MM.1S (cell line): ENCODE data around the gene MYOG.

Experiments used
- DNase-seq: peaks from one replicate; pipeline ENCODE4 v3.0.0-alpha.2; 2015
- H2AFZ ChIP-seq: fragments of 300-600 bp; sonication (generic); 2 replicates; pipeline ENCODE4 v1.6.0; 2016; ENCODE audit warnings: antibody characterized with exemption, low read length
- H3F3A ChIP-seq: fragments of 300-600 bp; sonication (generic); 2 replicates; pipeline ENCODE4 v1.6.1; 2016; ENCODE audit warnings: mild to moderate bottlenecking, antibody characterized with exemption, low read length, moderate library complexity, mixed read lengths; ENCODE audit not compliant: insufficient read depth
- H3K27ac ChIP-seq: fragments of 300-600 bp; sonication (generic); 2 replicates; pipeline ENCODE4 v1.5.1; 2016; ENCODE audit warnings: mild to moderate bottlenecking, low read length
- H3K27me3 ChIP-seq: fragments of 300-600 bp; sonication (generic); replicated peaks from 2 replicates; pipeline ENCODE4 v1.6.0; 2016; ENCODE audit warnings: low read length; ENCODE audit not compliant: insufficient read depth
- H3K36me3 ChIP-seq: fragments of 300-600 bp; sonication (generic); replicated peaks from 2 replicates; pipeline ENCODE4 v1.6.1; 2016; ENCODE audit warnings: mild to moderate bottlenecking, low read length, mixed read lengths; ENCODE audit not compliant: insufficient read depth
- H3K4me1 ChIP-seq: fragments of 300-600 bp; sonication (generic); 2 replicates; pipeline ENCODE4 v1.6.1; 2016; ENCODE audit warnings: low read length, mixed read lengths
- H3K4me2 ChIP-seq: fragments of 300-600 bp; sonication (generic); 2 replicates; pipeline ENCODE4 v1.6.0; 2016; ENCODE audit warnings: low read depth, low read length
- H3K4me3 ChIP-seq: fragments of 300-600 bp; sonication (generic); 2 replicates; pipeline ENCODE4 v1.5.1; 2016; ENCODE audit warnings: low read length, mixed read lengths
- H3K79me2 ChIP-seq: fragments of 300-600 bp; sonication (generic); 2 replicates; pipeline ENCODE4 v1.6.1; 2016; ENCODE audit warnings: mixed run types, low read length, mixed read lengths
- H3K9ac ChIP-seq: fragments of 300-600 bp; sonication (generic); 2 replicates; pipeline ENCODE4 v1.6.1; 2016; ENCODE audit warnings: low read length, mixed read lengths
- H3K9me2 ChIP-seq: fragments of 300-600 bp; sonication (generic); replicated peaks from 2 replicates; pipeline ENCODE4 v1.6.1; 2016; ENCODE audit warnings: mild to moderate bottlenecking, low read length, mixed read lengths; ENCODE audit not compliant: insufficient read depth
- H3K9me3 ChIP-seq: fragments of 300-600 bp; sonication (generic); replicated peaks from 2 replicates; pipeline ENCODE4 v1.6.1; 2016; ENCODE audit warnings: mild to moderate bottlenecking, low read length, mixed read lengths; ENCODE audit not compliant: insufficient read depth
- H4K20me1 ChIP-seq: fragments of 300-600 bp; sonication (generic); 2 replicates; pipeline ENCODE4 v1.6.1; 2016; ENCODE audit warnings: mild to moderate bottlenecking, low read length, moderate library complexity, mixed read lengths; ENCODE audit not compliant: insufficient read depth
- EZH2 ChIP-seq: fragments of 300-600 bp; sonication (generic); optimal IDR thresholded peaks from 2 replicates; pipeline ENCODE3; 2017; ENCODE audit warnings: low read depth, mild to moderate bottlenecking, antibody characterized with exemption, low read length, mixed read lengths
- EZH2phosphoT487 ChIP-seq: fragments of 300-600 bp; sonication (generic); IDR thresholded peaks from 2 replicates; pipeline ENCODE4 v1.6.1; 2018; ENCODE audit warnings: antibody characterized with exemption, low read length
- TF ChIP-seq, protein P1 (sequence below): fragments of 300-600 bp; sonication (generic); IDR thresholded peaks from 2 replicates; pipeline ENCODE4 v1.5.1; 2016; ENCODE audit warnings: antibody characterized with exemption, low read length, mixed read lengths

The MYOG gene

DNA sequence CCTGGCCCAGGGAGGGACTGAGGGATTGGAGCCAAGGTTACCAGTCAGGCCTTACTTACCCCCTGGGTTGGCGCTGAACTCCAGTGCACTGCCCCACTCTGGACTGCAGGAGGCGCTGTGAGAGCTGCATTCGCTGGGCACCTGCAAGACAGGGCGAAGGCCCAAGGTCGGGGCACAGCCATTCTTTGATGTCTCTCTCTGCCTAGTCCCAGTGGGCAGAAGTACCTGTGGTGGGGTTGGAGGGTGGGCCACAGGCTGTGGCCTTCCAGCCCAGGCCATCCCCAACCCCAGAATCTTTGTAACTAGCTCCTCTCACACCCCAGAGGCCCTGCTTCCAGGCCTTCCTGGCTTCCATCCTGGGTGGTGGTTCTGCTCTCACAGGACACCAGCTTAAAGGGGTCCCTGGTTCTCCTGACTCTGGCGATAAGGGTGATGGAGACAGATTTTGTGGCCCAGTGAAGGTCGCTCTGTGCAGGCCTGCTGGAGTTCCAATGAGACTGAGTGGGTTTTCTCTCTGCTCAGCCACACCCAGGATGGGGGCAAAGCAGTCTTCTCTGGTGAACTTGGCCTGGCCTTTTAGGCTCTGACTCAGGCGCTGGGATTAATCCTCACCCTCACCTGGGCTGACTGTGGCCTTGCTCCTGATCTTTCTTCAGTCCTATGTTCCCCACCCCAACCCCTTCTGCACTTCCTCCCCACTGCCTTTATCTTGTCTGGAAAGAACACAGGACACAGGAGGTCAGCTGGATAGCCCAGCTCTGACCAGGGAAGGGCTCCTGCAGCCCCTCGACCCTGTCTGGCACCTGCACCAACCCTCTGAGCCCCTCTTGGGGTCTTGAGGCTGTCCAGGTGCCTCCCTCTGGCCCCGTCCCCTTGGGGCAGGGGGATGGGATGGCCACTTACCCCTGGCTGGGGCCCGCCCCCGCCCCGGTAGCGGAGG lies 954 bp downstream of the MYOG start:
- H3K9ac ChIP-seq = no peak overlapping the region
- TF ChIP-seq, protein P1, sequence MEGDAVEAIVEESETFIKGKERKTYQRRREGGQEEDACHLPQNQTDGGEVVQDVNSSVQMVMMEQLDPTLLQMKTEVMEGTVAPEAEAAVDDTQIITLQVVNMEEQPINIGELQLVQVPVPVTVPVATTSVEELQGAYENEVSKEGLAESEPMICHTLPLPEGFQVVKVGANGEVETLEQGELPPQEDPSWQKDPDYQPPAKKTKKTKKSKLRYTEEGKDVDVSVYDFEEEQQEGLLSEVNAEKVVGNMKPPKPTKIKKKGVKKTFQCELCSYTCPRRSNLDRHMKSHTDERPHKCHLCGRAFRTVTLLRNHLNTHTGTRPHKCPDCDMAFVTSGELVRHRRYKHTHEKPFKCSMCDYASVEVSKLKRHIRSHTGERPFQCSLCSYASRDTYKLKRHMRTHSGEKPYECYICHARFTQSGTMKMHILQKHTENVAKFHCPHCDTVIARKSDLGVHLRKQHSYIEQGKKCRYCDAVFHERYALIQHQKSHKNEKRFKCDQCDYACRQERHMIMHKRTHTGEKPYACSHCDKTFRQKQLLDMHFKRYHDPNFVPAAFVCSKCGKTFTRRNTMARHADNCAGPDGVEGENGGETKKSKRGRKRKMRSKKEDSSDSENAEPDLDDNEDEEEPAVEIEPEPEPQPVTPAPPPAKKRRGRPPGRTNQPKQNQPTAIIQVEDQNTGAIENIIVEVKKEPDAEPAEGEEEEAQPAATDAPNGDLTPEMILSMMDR = peak; percentile 64
- TF ChIP-seq EZH2 = no peak
- H3F3A ChIP-seq = no peaks in the 10 kb centered on the region
- no peak overlapping the region for H2AFZ ChIP-seq
- no peaks in the 10 kb centered on the region for H3K9me3 ChIP-seq
- H3K4me3 ChIP-seq = no peak overlapping the region
- H3K27me3 ChIP-seq = no peaks in the 10 kb centered on the region; the same call in 1 of the 2 replicates
- no peaks in the 10 kb centered on the region for H3K79me2 ChIP-seq
- H3K27ac ChIP-seq = no peak overlapping the region
- no peaks in the 10 kb centered on the region for H4K20me1 ChIP-seq
- no peaks in the 10 kb centered on the region for H3K36me3 ChIP-seq
- peak; percentile 23 for DNase-seq
- H3K4me1 ChIP-seq = no peaks in the 10 kb centered on the region
- H3K9me2 ChIP-seq = no peaks in the 10 kb centered on the region
- H3K4me2 ChIP-seq = no peak overlapping the region

DNA sequence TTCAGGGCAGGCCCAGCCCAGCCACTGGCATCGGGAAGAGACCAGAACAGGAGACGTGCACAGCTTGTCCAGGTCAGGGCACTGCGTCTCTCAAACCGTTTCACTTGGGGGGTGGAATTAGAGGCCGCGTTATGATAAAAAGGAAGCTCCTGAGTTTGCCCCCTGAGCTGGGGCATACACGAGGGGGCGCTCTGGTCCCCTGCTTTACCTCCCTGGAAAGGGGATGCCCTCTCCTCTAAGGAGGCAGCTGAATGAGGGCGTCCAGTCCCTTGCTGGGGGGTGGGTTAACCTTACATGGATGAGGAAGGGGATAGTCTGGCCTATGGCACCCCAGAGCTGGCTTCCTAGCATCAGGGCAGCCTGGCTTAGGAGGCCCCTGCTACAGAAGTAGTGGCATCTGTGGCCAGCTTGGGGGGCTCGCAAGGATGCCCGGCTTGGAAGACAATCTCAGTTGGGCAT lies 2.3 kb downstream of the MYOG start:
- H3K36me3 ChIP-seq = no peaks in the 10 kb centered on the region
- H3K4me2 ChIP-seq = no peak overlapping the region
- no peaks in the 10 kb centered on the region for H3K9me2 ChIP-seq
- no peaks in the 10 kb centered on the region for H4K20me1 ChIP-seq
- H3F3A ChIP-seq = no peaks in the 10 kb centered on the region
- no peak overlapping the region for H3K9ac ChIP-seq
- no peak overlapping the region for H3K27ac ChIP-seq
- TF ChIP-seq EZH2phosphoT487 (no peak), EZH2 (no peak)
- TF ChIP-seq, protein P1 = peak; percentile 27
- H3K27me3 ChIP-seq = no peaks in the 10 kb centered on the region
- no peaks in the 10 kb centered on the region for H3K79me2 ChIP-seq
- H2AFZ ChIP-seq = no peak overlapping the region
- no peak overlapping the region for H3K4me3 ChIP-seq
- H3K9me3 ChIP-seq = no peaks in the 10 kb centered on the region
- H3K4me1 ChIP-seq = no peaks in the 10 kb centered on the region
- DNase-seq = no peak

DNA sequence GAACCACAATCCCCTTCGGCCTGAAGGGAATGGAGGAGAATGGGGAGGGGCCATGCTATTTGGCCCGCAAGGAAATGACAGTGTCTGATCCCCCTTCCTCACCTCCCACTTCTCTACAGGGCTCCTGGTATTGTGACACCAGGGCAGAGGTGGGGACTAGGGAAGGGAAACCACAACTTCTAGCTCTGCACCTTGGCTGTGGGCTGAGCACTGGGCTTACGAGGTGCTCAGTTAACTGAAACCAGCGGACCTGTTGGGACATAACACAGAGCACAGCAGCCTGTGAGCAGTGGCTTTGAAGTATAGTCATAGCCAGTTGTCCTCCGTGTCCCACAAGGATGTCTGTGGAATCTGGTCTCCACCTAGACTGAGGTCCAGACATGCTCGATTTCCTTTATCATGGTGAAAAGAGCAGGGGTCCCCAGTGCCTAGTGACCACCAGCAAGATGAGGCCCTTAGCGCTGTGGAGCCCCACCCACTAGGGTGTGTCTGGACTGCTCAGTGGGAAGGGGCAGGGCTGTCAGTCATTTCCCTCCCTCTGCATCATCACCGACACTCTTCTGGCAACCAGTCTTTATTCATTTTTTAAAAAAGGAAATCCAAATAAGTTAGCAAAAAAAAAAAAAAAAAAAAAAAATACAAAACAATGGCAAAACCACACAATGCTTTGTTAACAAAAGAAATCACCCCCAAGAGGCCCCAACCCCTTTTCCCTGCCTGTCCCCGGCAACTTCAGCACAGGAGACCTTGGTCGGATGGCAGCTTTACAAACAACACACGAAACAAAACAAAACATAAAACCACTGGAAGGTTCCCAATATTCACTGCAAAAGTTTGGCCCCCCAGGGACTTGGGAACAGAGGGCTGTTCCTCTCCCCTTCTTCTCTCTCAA lies 3.0 kb downstream of the MYOG start:
- no peak overlapping the region for H3K27ac ChIP-seq
- H3K9me3 ChIP-seq = no peaks in the 10 kb centered on the region
- no peaks in the 10 kb centered on the region for H3K4me1 ChIP-seq
- H3K27me3 ChIP-seq = no peaks in the 10 kb centered on the region
- no peak overlapping the region for H2AFZ ChIP-seq
- H3F3A ChIP-seq = no peaks in the 10 kb centered on the region
- H3K4me3 ChIP-seq = no peak overlapping the region
- no peak for TF ChIP-seq EZH2
- H3K4me2 ChIP-seq = no peak overlapping the region
- no peaks in the 10 kb centered on the region for H3K36me3 ChIP-seq
- DNase-seq = peak; percentile 28
- no peaks in the 10 kb centered on the region for H4K20me1 ChIP-seq
- H3K9me2 ChIP-seq = no peaks in the 10 kb centered on the region
- H3K9ac ChIP-seq = no peak overlapping the region
- H3K79me2 ChIP-seq = no peaks in the 10 kb centered on the region
